ENCODE measurements around the gene COX4I2. TPM values are rescaled to one million over a fixed set of nuclear protein-coding genes. Genes with fewer than 3 reads are reported as not detected.

Gene COX4I2
- polyA plus RNA-seq, 1 donor from 2014 or later = not detected

- no peaks in the 10 kb centered on the region for H3K9me2 ChIP-seq (ENCODE audit: insufficient read depth, low read length)
- no peaks in the 10 kb centered on the region for H4K20me1 ChIP-seq (ENCODE audit: insufficient read depth)
- no peaks in the 10 kb centered on the region for H3K79me2 ChIP-seq (replicated peaks; ENCODE audit: insufficient read depth, low read length)
- no peaks in the 10 kb centered on the region for H3K9me3 ChIP-seq (ENCODE audit: low read length)
- H3K27me3 ChIP-seq (ENCODE audit: insufficient read depth, low read depth, low read length) = no peaks in the 10 kb centered on the region
- H2AFZ ChIP-seq (ENCODE audit: low read depth, low read length) = no peak overlapping the region
- no peak overlapping the region for H3K4me2 ChIP-seq (ENCODE audit: low read length)
- no peak overlapping the region for H3K9ac ChIP-seq (ENCODE audit: low read length)
- no peak for TF ChIP-seq SMC3 (conservative IDR thresholded peaks at IDR 0.05; ENCODE audit: poor library complexity)
- no peak for TF ChIP-seq CTCF (IDR thresholded peaks at IDR 0.05; ENCODE audit: poor library complexity, severe bottlenecking)
- TF ChIP-seq EP300 (conservative IDR thresholded peaks at IDR 0.05; ENCODE audit: poor library complexity, severe bottlenecking) = no peak
- TF ChIP-seq TAF1 (IDR thresholded peaks at IDR 0.05; ENCODE audit: low read depth) = no peak
- TF ChIP-seq EZH2 (IDR thresholded peaks at IDR 0.05; ENCODE audit: borderline replicate concordance, insufficient read depth, low read length, poor library complexity, severe bottlenecking) = no peak
- TF ChIP-seq MXI1 (conservative IDR thresholded peaks at IDR 0.05; ENCODE audit: poor library complexity, severe bottlenecking) = no peak
- TF ChIP-seq POLR2AphosphoS5 (IDR thresholded peaks at IDR 0.05) = no peak
- TF ChIP-seq RAD21 (conservative IDR thresholded peaks at IDR 0.05) = no peak
- no peak for TF ChIP-seq REST (IDR thresholded peaks at IDR 0.05; ENCODE audit: borderline replicate concordance)
- H3F3A ChIP-seq (ENCODE audit: insufficient read depth, low read length, poor library complexity, severe bottlenecking) = no peaks in the 10 kb centered on the region
- H3K36me3 ChIP-seq (ENCODE audit: insufficient read depth, low read length) = no peaks in the 10 kb centered on the region
- no peak overlapping the region for H3K27ac ChIP-seq (ENCODE audit: low read length)
- H3K4me3 ChIP-seq (ENCODE audit: low read length) = no peak overlapping the region
Observed at GRCh38 chr20:31642837-31643236, 5.1 kb downstream of the COX4I2 start.

- Histone ChIP-seq H2AFZ (ENCODE audit: low read depth, low read length) (no peak overlapping the region), H3K9me3 (ENCODE audit: low read length) (no peaks in the 10 kb centered on the region), H3K4me2 (ENCODE audit: low read length) (no peak overlapping the region), H3F3A (ENCODE audit: insufficient read depth, low read length, poor library complexity, severe bottlenecking) (no peaks in the 10 kb centered on the region), H3K27ac (ENCODE audit: low read length) (no peak overlapping the region), H3K36me3 (ENCODE audit: insufficient read depth, low read length) (no peaks in the 10 kb centered on the region), H4K20me1 (ENCODE audit: insufficient read depth) (no peaks in the 10 kb centered on the region), H3K4me3 (ENCODE audit: low read length) (no peak overlapping the region), H3K9ac (ENCODE audit: low read length) (no peak overlapping the region), H3K27me3 (ENCODE audit: insufficient read depth, low read depth, low read length) (no peaks in the 10 kb centered on the region), H3K79me2 (replicated peaks; ENCODE audit: insufficient read depth, low read length) (no peaks in the 10 kb centered on the region), H3K9me2 (ENCODE audit: insufficient read depth, low read length) (no peaks in the 10 kb centered on the region)
- TF ChIP-seq TAF1 (IDR thresholded peaks at IDR 0.05; ENCODE audit: low read depth) = no peak
- TF ChIP-seq EZH2 (IDR thresholded peaks at IDR 0.05; ENCODE audit: borderline replicate concordance, insufficient read depth, low read length, poor library complexity, severe bottlenecking) = no peak
- no peak for TF ChIP-seq MXI1 (conservative IDR thresholded peaks at IDR 0.05; ENCODE audit: poor library complexity, severe bottlenecking)
- no peak for TF ChIP-seq EP300 (conservative IDR thresholded peaks at IDR 0.05; ENCODE audit: poor library complexity, severe bottlenecking)
- TF ChIP-seq POLR2AphosphoS5 (IDR thresholded peaks at IDR 0.05) = no peak
- no peak for TF ChIP-seq RAD21 (conservative IDR thresholded peaks at IDR 0.05)
- TF ChIP-seq SMC3 (conservative IDR thresholded peaks at IDR 0.05; ENCODE audit: poor library complexity) = no peak
- no peak for TF ChIP-seq CTCF (IDR thresholded peaks at IDR 0.05; ENCODE audit: poor library complexity, severe bottlenecking)
- TF ChIP-seq REST (IDR thresholded peaks at IDR 0.05; ENCODE audit: borderline replicate concordance) = no peak
Observed at GRCh38 chr20:31643522-31643921, 5.8 kb downstream of the COX4I2 start.

Measured in neural cell (in vitro differentiated cells).